HFF-Myc (cell line): Measurements from ENCODE around the gene GIT2.

Source experiments
- DNase-seq: peaks from one replicate; pipeline ENCODE4 v3.0.0-alpha.2; 2011; ENCODE audit warnings: low read depth; ENCODE audit errors: extremely low read depth
- H3K4me3 ChIP-seq: replicated peaks from 2 replicates; pipeline ENCODE4 v1.5.1; 2011; ENCODE audit warnings: low read depth, mild to moderate bottlenecking, control low read depth, low read length
- CTCF ChIP-seq: IDR thresholded peaks from 2 replicates; pipeline ENCODE4 v1.5.1; 2012; ENCODE audit warnings: mild to moderate bottlenecking, low read depth, low read length, control low read depth; ENCODE audit errors: missing control alignments

GIT2 gene

GRCh38 chr12:109940339-109940923 is 55.7 kb downstream of the GIT2 start:
- no peak for TF ChIP-seq CTCF
- DNase-seq: no peak
- no peak overlapping the region for H3K4me3 ChIP-seq

- H3K4me3 ChIP-seq: no peak overlapping the region
- no peak for TF ChIP-seq CTCF
- no peak for DNase-seq
Observed at GRCh38 chr12:109939504-109939903, 56.7 kb downstream of the GIT2 start.

GRCh38 chr12:109938947-109939346 is 57.2 kb downstream of the GIT2 start:
- H3K4me3 ChIP-seq: no peak overlapping the region
- no peak for TF ChIP-seq CTCF
- no peak for DNase-seq

- H3K4me3 ChIP-seq: no peak overlapping the region
- TF ChIP-seq CTCF: no peak
- no peak for DNase-seq
Observed at GRCh38 chr12:109937371-109937770, 58.8 kb downstream of the GIT2 start.

GRCh38 chr12:109934026-109934425 is 62.1 kb downstream of the GIT2 start:
- no peak overlapping the region for H3K4me3 ChIP-seq
- TF ChIP-seq CTCF: peak; percentile 64
- no peak for DNase-seq

- DNase-seq: no peak
- no peak overlapping the region for H3K4me3 ChIP-seq
- TF ChIP-seq CTCF: no peak
Observed at GRCh38 chr12:109932878-109933503, 63.2 kb downstream of the GIT2 start.

- H3K4me3 ChIP-seq: no peak overlapping the region
- no peak for DNase-seq
- no peak for TF ChIP-seq CTCF
Observed at GRCh38 chr12:109931143-109931542, 65.0 kb downstream of the GIT2 start.
